OCI-LY3 (cell line): ENCODE measurements around the gene IRF9.

Source experiments
- H2AFZ ChIP-seq: fragments of 200-600, 300-600 bp; shearing (Covaris generic); 2 replicates; pipeline ENCODE4 v1.6.0; 2014; ENCODE audit warnings: antibody characterized with exemption, low read depth, low read length
- H3K27ac ChIP-seq: fragments of 200-600, 300-600 bp; sonication (generic); 2 replicates; pipeline ENCODE4 v1.5.1; 2014; ENCODE audit warnings: mild to moderate bottlenecking, low read length, moderate library complexity, mixed read lengths
- H3K27me3 ChIP-seq: fragments of 200-600, 300-600 bp; sonication (generic); 2 replicates; pipeline ENCODE4 v1.6.1; 2014; ENCODE audit warnings: low read depth, low read length, mixed read lengths
- H3K36me3 ChIP-seq: fragments of 200-600, 300-600 bp; sonication (generic); replicated peaks from 2 replicates; pipeline ENCODE3; 2014; ENCODE audit warnings: low read depth, low read length, mixed read lengths
- H3K4me1 ChIP-seq: fragments of 300-600, 200-600 bp; sonication (generic); 2 replicates; pipeline ENCODE4 v1.6.1; 2014; ENCODE audit warnings: low read length, mixed read lengths
- H3K4me2 ChIP-seq: fragments of 200-600, 300-600 bp; sonication (generic); 2 replicates; pipeline ENCODE4 v1.6.1; 2014; ENCODE audit warnings: low read length, mixed read lengths
- H3K4me3 ChIP-seq: fragments of 300-600, 200-600 bp; sonication (generic); 2 replicates; pipeline ENCODE4 v1.5.1; 2014; ENCODE audit warnings: antibody characterized with exemption, mild to moderate bottlenecking, low read length, moderate library complexity
- H3K79me2 ChIP-seq: fragments of 300-600, 200-600 bp; shearing (Covaris generic); 2 replicates; pipeline ENCODE4 v1.6.1; 2014; ENCODE audit warnings: mild to moderate bottlenecking, low read length, mixed read lengths
- H3K9ac ChIP-seq: fragments of 300-600, 200-600 bp; shearing (Covaris generic); 2 replicates; pipeline ENCODE4 v1.6.0; 2014; ENCODE audit warnings: mild to moderate bottlenecking, low read length, moderate library complexity
- H3K9me3 ChIP-seq: fragments of 200-600, 300-600 bp; shearing (Covaris generic); 2 replicates; pipeline ENCODE4 v1.6.1; 2014; ENCODE audit warnings: low read length, mixed read lengths; ENCODE audit not compliant: insufficient read depth
- H4K20me1 ChIP-seq: fragments of 200-600, 300-600 bp; sonication (generic); 2 replicates; pipeline ENCODE4 v1.6.1; 2016; ENCODE audit warnings: low read length, mixed read lengths; ENCODE audit not compliant: insufficient read depth
- CTCF ChIP-seq: fragments of 200-600, 300-600 bp; sonication (generic); IDR thresholded peaks from 2 replicates; pipeline ENCODE4 v1.5.1; 2014; ENCODE audit warnings: antibody characterized with exemption, low read length, low read depth
- EZH2phosphoT487 ChIP-seq: fragments of 200-600 bp; shearing (Covaris generic); IDR thresholded peaks from 2 replicates; pipeline ENCODE4 v1.6.1; 2018; ENCODE audit warnings: antibody characterized with exemption, mixed run types, low read depth

IRF9 gene

GRCh38 chr14:24204163-24205146 lies 43.4 kb downstream of the IRF9 start:
- no peak overlapping the region for H3K4me3 ChIP-seq
- H3K4me1 ChIP-seq, result no peaks in the 10 kb centered on the region
- H3K4me2 ChIP-seq, result no peak overlapping the region
- TF ChIP-seq CTCF (no peak), EZH2phosphoT487 (no peak)
- H3K9ac ChIP-seq, result no peak overlapping the region
- no peaks in the 10 kb centered on the region for H3K27me3 ChIP-seq
- H3K79me2 ChIP-seq, result no peaks in the 10 kb centered on the region
- H3K27ac ChIP-seq, result no peak overlapping the region
- H4K20me1 ChIP-seq, result 0 out of 2 replicates have a peak, but pooled peaks cover 2% of the 10 kb centered on the region
- no peaks in the 10 kb centered on the region for H3K9me3 ChIP-seq
- H2AFZ ChIP-seq, result no peak overlapping the region
- peaks cover 45% of the 10 kb centered on the region for H3K36me3 ChIP-seq

- Histone ChIP-seq H3K9ac (no peak overlapping the region), H3K36me3 (peaks cover 56% of the 10 kb centered on the region)
Measured at GRCh38 chr14:24206260-24207103, 45.4 kb downstream of the IRF9 start.

DNA sequence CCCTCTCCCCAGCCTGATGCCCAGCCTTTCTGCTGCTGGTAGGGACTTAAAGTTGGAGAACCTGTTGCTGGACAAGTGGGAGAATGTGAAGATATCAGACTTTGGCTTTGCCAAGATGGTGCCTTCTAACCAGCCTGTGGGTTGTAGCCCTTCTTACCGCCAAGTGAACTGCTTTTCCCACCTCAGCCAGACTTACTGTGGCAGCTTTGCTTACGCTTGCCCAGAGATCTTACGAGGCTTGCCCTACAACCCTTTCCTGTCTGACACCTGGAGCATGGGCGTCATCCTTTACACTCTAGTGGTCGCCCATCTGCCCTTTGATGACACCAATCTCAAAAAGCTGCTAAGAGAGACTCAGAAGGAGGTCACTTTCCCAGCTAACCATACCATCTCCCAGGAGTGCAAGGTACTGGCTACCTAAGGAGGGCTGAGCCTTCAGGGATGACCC lies 46.1 kb downstream of the IRF9 start:
- no peak overlapping the region for H3K4me2 ChIP-seq
- TF ChIP-seq EZH2phosphoT487, result no peak
- no peak for TF ChIP-seq CTCF
- H3K4me1 ChIP-seq, result no peaks in the 10 kb centered on the region
- H3K79me2 ChIP-seq, result peaks cover 3% of the 10 kb centered on the region
- H3K9me3 ChIP-seq, result no peaks in the 10 kb centered on the region
- no peak overlapping the region for H2AFZ ChIP-seq
- no peak overlapping the region for H3K4me3 ChIP-seq
- H3K36me3 ChIP-seq, result peaks cover 53% of the 10 kb centered on the region
- H4K20me1 ChIP-seq, result 0 out of 2 replicates have a peak, but pooled peaks cover 2% of the 10 kb centered on the region
- no peak overlapping the region for H3K27ac ChIP-seq
- no peak overlapping the region for H3K9ac ChIP-seq
- H3K27me3 ChIP-seq, result no peaks in the 10 kb centered on the region

More at GRCh38 chr14:24206260-24207103, 45.4 kb downstream of the IRF9 start:
- Histone ChIP-seq H2AFZ (no peak overlapping the region), H4K20me1 (0 out of 2 replicates have a peak, but pooled peaks cover 2% of the 10 kb centered on the region), H3K79me2 (no peaks in the 10 kb centered on the region), H3K27ac (no peak overlapping the region), H3K4me1 (no peaks in the 10 kb centered on the region), H3K4me2 (no peak overlapping the region), H3K4me3 (no peak overlapping the region), H3K9me3 (no peaks in the 10 kb centered on the region), H3K27me3 (no peaks in the 10 kb centered on the region)
- TF ChIP-seq EZH2phosphoT487 (no peak), CTCF (no peak)
